Lower lobe of right lung (tissue), 2 donors: ENCODE measurements around the gene LRTM2. TPM values are rescaled to one million over a fixed set of nuclear protein-coding genes. Genes with fewer than 3 reads are reported as not detected.

ENCODE experiments used
- ATAC-seq, 2 donors: fragments of 200-7000 bp; cut with Tn5 transposase; one replicate each; pipeline ENCODE4 v1.9.1; 2020 to 2022; ENCODE audit warnings: mild to moderate bottlenecking in 2 of 2, moderate library complexity in 2 of 2
- DNase-seq: peaks from one replicate; pipeline ENCODE4 v3.0.0-alpha.2; 2020
- H3K27ac ChIP-seq: fragments of 200-600 bp; one replicate; pipeline ENCODE4 v1.8.0; 2022
- H3K27me3 ChIP-seq: fragments of 200-600 bp; one replicate; pipeline ENCODE4 v1.8.0; 2022; ENCODE audit warnings: low read depth
- H3K36me3 ChIP-seq: fragments of 200-600 bp; one replicate; pipeline ENCODE4 v1.8.0; 2022; ENCODE audit warnings: mild to moderate bottlenecking
- H3K4me1 ChIP-seq: fragments of 200-600 bp; one replicate; pipeline ENCODE4 v1.8.0; 2022
- H3K4me3 ChIP-seq: fragments of 200-600 bp; one replicate; pipeline ENCODE4 v1.8.0; 2022; ENCODE audit warnings: mild to moderate bottlenecking
- H3K9me3 ChIP-seq: fragments of 200-600 bp; one replicate; pipeline ENCODE4 v1.8.0; 2022
- intact Hi-C: fragments of 100-400 bp; cut with DNase I; formaldehyde crosslinking; loops from one replicate; pipeline ENCODE4 v1.11.0; 2022
- total RNA-seq: library from RNA; stranded (reverse); fragmentation: NEBNext Ultra II Directional; extraction: Animal tissue kit (Norgen Biotek cat#: 25700); gene quantifications from one replicate; pipeline ENCODE4 v1.2.1, GENCODE V29; 2021
- TF ChIP-seq, protein P1 (sequence below): fragments of 200-600 bp; IDR thresholded peaks from one replicate; pipeline ENCODE4 v1.8.0; 2022; ENCODE audit warnings: antibody characterized with exemption, mild to moderate bottlenecking
- donor health status: DM: no; HTN: yes; CAD: no; lungs with severe emphysema.

Gene LRTM2
- total RNA-seq, 1 donor from 2014 or later: not detected

DNA sequence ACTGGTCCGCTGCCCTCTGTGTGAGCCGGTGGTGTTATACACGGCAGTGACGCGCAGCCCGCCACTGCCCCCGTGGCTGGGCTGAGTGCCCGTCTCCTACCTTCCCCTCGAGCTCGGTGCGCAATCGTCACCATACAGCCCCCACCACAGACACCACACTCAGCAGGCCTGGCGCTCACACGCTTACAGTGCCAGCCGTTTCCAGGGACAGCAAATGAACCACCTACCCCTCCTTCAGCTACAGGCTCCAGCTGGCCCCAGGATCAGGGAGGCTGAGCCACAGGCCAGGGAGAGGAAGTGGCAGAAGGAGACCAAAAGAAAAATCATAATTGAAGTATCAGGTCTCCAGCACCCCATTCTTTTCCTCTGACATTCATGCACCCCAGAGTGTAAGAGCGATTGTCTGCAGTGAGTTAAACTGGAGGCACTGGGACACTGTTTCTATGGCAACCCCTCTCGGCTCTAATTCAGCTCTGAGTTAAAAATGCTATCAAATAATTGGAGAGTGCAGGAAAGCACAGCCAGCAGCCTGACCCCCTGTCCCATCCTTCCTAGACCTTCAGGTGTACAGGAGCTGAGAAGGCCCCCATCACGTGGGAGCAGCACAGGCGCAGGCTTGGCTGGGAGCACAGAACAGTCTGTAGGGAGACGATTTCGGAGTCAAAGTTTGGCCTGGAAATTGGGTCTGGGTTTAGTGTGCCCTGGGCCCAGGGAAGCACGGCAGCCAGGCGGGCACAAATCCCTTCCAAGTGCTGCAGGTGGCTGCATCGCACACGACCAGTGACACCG lies 18.0 kb downstream of the LRTM2 start:
- Histone ChIP-seq H3K4me1 (no peaks in the 10 kb centered on the region), H3K4me3 (no peak overlapping the region), H3K27me3 (peaks cover 34% of the 10 kb centered on the region), H3K36me3 (no peaks in the 10 kb centered on the region), H3K9me3 (no peaks in the 10 kb centered on the region), H3K27ac (no peak overlapping the region)
- intact Hi-C loops: no loop called here
- DNase-seq (peak; percentile 19), ATAC-seq (no peak)
- TF ChIP-seq, protein P1, sequence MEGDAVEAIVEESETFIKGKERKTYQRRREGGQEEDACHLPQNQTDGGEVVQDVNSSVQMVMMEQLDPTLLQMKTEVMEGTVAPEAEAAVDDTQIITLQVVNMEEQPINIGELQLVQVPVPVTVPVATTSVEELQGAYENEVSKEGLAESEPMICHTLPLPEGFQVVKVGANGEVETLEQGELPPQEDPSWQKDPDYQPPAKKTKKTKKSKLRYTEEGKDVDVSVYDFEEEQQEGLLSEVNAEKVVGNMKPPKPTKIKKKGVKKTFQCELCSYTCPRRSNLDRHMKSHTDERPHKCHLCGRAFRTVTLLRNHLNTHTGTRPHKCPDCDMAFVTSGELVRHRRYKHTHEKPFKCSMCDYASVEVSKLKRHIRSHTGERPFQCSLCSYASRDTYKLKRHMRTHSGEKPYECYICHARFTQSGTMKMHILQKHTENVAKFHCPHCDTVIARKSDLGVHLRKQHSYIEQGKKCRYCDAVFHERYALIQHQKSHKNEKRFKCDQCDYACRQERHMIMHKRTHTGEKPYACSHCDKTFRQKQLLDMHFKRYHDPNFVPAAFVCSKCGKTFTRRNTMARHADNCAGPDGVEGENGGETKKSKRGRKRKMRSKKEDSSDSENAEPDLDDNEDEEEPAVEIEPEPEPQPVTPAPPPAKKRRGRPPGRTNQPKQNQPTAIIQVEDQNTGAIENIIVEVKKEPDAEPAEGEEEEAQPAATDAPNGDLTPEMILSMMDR: no peak

DNA sequence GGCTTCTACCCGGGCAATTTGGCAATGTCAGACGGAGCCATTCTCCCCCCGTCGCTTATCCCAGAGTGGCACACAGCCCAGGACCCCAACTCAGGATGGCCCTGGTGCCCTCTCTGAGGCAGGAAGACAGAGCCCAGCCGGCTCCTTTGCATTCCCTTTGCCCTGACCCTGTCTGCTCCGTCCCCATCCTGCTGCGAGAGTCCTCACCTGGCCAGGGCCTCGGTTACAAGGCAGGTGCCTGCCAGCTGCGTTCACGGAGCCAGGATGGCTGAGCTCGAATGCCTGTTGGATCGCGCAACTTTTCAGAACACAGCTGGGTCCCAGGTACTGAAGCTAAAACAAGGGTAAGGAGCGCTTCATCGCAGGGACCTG lies 18.6 kb downstream of the LRTM2 start:
- Histone ChIP-seq H3K36me3 (no peaks in the 10 kb centered on the region), H3K9me3 (no peaks in the 10 kb centered on the region), H3K4me3 (no peak overlapping the region), H3K27me3 (peaks cover 34% of the 10 kb centered on the region), H3K4me1 (no peaks in the 10 kb centered on the region), H3K27ac (no peak overlapping the region)
- TF ChIP-seq, protein P1: no peak
- no peak for ATAC-seq
- peak; percentile 29 for DNase-seq
- intact Hi-C loops: no loop called here

DNA sequence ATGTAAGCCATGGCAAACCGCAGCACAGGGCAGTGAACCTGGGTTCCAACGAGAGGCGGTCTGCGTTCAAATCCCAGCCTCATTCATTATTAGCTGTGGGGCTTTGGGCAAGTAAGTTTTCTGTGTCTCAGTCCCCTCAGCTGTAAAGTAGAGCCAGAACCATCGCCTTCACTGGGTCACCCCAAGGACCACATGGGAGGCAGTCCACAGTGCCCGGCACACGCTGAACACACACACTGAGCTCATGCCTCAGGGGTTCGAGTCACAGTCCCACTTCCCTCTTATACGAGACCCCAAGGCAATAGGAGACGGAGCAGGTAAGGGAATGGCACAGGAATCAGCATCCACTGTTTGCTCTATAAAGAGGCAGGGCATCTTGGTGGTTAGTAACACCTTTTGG lies 19.1 kb downstream of the LRTM2 start:
- Histone ChIP-seq H3K27ac (no peak overlapping the region), H3K27me3 (peaks cover 31% of the 10 kb centered on the region), H3K9me3 (no peaks in the 10 kb centered on the region), H3K4me3 (no peak overlapping the region), H3K36me3 (no peaks in the 10 kb centered on the region), H3K4me1 (no peaks in the 10 kb centered on the region)
- no peak for ATAC-seq
- intact Hi-C loops: no loop called here
- TF ChIP-seq, protein P1: no peak
- DNase-seq: peak; percentile 16

DNA sequence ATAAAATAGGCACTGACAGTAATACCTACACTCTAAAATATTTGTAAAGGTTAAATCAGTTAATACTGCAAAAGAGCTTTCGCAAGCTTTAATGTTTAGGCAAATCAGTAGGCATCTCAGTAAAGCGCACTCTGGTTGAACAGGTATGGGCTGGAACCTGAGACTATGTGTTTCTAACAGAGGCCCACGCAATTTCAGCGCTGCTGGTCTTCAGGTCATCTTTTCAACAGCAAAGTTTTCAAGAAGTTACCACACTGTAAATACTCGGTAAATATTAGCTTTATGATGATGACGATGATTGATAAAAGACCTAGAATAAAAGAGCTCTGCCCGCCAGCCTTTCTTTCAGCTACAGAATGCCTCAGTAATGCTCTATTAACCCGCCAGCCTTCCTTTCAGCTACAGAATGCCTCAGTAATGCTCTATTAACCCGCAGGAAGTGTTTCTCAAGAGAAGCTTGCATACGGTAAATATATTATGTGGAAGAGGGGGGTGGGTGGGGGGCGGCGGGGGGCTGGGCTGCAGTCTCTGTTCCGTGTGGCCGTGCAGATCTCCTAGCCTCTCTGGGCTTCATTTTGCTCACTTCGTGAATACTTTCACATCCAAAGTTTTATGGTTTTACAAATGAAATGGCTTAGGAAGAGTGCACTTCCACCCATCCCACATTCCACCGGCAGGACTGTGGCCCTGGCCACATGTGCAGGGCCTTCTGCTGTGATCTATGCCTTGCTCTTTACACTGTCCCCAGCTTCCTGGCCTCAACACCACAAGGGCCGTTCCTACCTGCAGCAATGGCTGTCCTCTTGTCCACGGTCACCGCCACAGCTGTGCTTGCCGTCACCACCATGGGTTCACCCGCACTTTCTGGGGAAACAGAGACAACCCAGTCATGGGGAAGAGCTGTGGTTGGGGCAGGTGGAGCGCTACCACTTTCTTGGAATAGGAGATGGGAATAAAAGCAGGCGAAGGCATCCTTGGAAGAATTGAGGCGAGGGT lies 19.9 kb downstream of the LRTM2 start:
- peak; percentile 29 for DNase-seq
- Histone ChIP-seq H3K9me3 (no peaks in the 10 kb centered on the region), H3K36me3 (no peaks in the 10 kb centered on the region), H3K27ac (no peak overlapping the region), H3K4me3 (no peak overlapping the region), H3K27me3 (peaks cover 31% of the 10 kb centered on the region), H3K4me1 (no peaks in the 10 kb centered on the region)
- intact Hi-C loops: no loop called here
- no peak for ATAC-seq
- TF ChIP-seq, protein P1: no peak

DNA sequence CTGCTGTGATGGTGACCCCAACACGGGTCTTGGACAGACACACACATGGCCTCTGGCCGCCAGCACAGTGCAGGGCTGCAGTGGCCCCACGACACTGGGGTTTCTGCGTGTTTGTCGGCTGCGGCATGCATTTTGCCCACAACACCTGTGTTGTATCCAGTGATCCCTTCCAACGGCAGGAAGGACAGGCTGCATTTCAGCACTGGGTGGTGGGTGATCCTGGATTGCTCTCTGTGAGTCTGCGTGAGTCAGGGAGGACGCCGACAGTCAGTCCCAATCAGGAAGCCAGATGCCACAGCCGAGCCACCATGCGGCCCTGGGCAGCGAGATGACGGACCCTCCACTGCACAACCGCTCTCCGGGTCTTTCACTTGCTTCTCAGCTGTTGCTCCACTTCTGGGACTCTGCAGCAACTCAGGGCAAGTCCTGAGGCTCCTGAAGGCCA lies 20.6 kb downstream of the LRTM2 start:
- no peak overlapping the region for H3K4me3 ChIP-seq
- ATAC-seq (no peak), DNase-seq (peak; percentile 29)
- H3K9me3 ChIP-seq: no peaks in the 10 kb centered on the region
- H3K27me3 ChIP-seq: peaks cover 29% of the 10 kb centered on the region
- intact Hi-C loops: no loop called here
- H3K36me3 ChIP-seq: no peaks in the 10 kb centered on the region
- H3K4me1 ChIP-seq: no peaks in the 10 kb centered on the region
- no peak overlapping the region for H3K27ac ChIP-seq
- TF ChIP-seq, protein P1: no peak
